Keratinocyte (primary cell): Measurements from ENCODE around the gene ZNF106. TPM values are rescaled to one million over a fixed set of nuclear protein-coding genes. Genes with fewer than 3 reads are reported as not detected.

Source experiments
- DNase-seq: peaks from one replicate; pipeline ENCODE4 v3.0.0-alpha.2; 2011; ENCODE audit warnings: low read depth, missing footprints, low spot score
- FAIRE-seq: peaks from 2 replicates; lab custom pipeline; 2011; peaks lifted over from hg19 to GRCh38; lab: Jason Lieb, UNC
- H2AFZ ChIP-seq: 2 replicates; pipeline ENCODE4 v1.6.0; 2012; ENCODE audit warnings: low read length, control low read depth, inconsistent platforms; ENCODE audit not compliant: control insufficient read depth
- H3K27ac ChIP-seq: 2 replicates; pipeline ENCODE4 v1.5.1; 2011; ENCODE audit warnings: low read length; ENCODE audit not compliant: control insufficient read depth, insufficient read depth
- H3K27me3 ChIP-seq: 3 replicates; pipeline ENCODE4 v1.6.0; 2011; ENCODE audit warnings: low read length; ENCODE audit not compliant: control insufficient read depth, insufficient read depth; ENCODE audit errors: extremely low read depth
- H3K36me3 ChIP-seq, 2 experiments: 2 replicates in 1 of 2; 3 replicates in 1 of 2; pipeline ENCODE4 v1.5.1; 2011; ENCODE audit warnings: low read length in 2 of 2, mild to moderate bottlenecking in 1 of 2; ENCODE audit not compliant: control insufficient read depth in 2 of 2, insufficient read depth in 2 of 2; ENCODE audit errors: extremely low read depth in 1 of 2
- H3K4me1 ChIP-seq: 3 replicates; pipeline ENCODE4 v1.5.1; 2011; ENCODE audit warnings: low read length; ENCODE audit not compliant: control insufficient read depth, insufficient read depth; ENCODE audit errors: extremely low read depth
- H3K4me2 ChIP-seq: 3 replicates; pipeline ENCODE4 v1.6.0; 2011; ENCODE audit warnings: low read depth, low read length; ENCODE audit not compliant: control insufficient read depth, insufficient read depth; ENCODE audit errors: extremely low read depth
- H3K4me3 ChIP-seq, 3 experiments: fragments of 200-600 bp in 1 of 3; sonication (generic) in 1 of 3; 2 replicates in 2 of 3; 3 replicates in 1 of 3; pipeline ENCODE4 v1.5.1; 2011 to 2016; ENCODE audit warnings: low read length in 3 of 3, mild to moderate bottlenecking in 3 of 3, control low read depth in 2 of 3, inconsistent platforms in 1 of 3, low read depth in 1 of 3, mixed read lengths in 1 of 3, mixed run types in 1 of 3, moderate library complexity in 1 of 3; ENCODE audit not compliant: control insufficient read depth in 2 of 3, insufficient read depth in 2 of 3; ENCODE audit errors: extremely low read depth in 1 of 3
- H3K79me2 ChIP-seq: 2 replicates; pipeline ENCODE4 v1.6.0; 2012; ENCODE audit warnings: low read length; ENCODE audit not compliant: control insufficient read depth, insufficient read depth
- H3K9ac ChIP-seq: 3 replicates; pipeline ENCODE4 v1.6.0; 2011; ENCODE audit warnings: low read length; ENCODE audit not compliant: control insufficient read depth, insufficient read depth; ENCODE audit errors: extremely low read depth
- H3K9me1 ChIP-seq: 3 replicates; pipeline ENCODE4 v1.6.0; 2011; ENCODE audit warnings: low read length; ENCODE audit not compliant: control insufficient read depth, insufficient read depth; ENCODE audit errors: extremely low read depth
- H3K9me3 ChIP-seq: 2 replicates; pipeline ENCODE4 v1.5.1; 2012; ENCODE audit warnings: low read depth, low read length; ENCODE audit not compliant: control insufficient read depth
- H4K20me1 ChIP-seq: 3 replicates; pipeline ENCODE4 v1.6.0; 2011; ENCODE audit warnings: low read length; ENCODE audit not compliant: control insufficient read depth, insufficient read depth; ENCODE audit errors: extremely low read depth
- EZH2 ChIP-seq: IDR thresholded peaks from one replicate; pipeline ENCODE4 v1.6.1; 2012; ENCODE audit warnings: inconsistent platforms, mild to moderate bottlenecking, low read length, moderate library complexity
- dilution Hi-C: fragments of 300-500 bp; cut with MboI; formaldehyde crosslinking; loops from one replicate; pipeline ENCODE4 v1.7.0; 2020; ENCODE audit warnings: low sequenced_read_pairs; ENCODE audit not compliant: extremely low pct_ligation_motif_present
- polyA plus RNA-seq, 5 experiments: library from polyadenylated mRNA; depleted of rRNA in 3 of 5; stranded (reverse) in 3 of 5; stranded (forward) in 1 of 5; unstranded in 1 of 5; fragments of >200 nt; gene quantifications; 1 replicate in 1 of 5; 2 replicates in 3 of 5; 3 replicates in 1 of 5; pipeline versions ENCODE4 v1.2.1 to v1.2.3, GENCODE V29; 2011 to 2012; ENCODE audit warnings: missing spikeins in 2 of 5, low read depth in 1 of 5, low replicate concordance in 1 of 5
- TF ChIP-seq, protein P1 (sequence below), 3 experiments: IDR thresholded peaks in 1 of 3; conservative IDR thresholded peaks in 1 of 3; optimal IDR thresholded peaks in 1 of 3; 2 replicates in 2 of 3; 3 replicates in 1 of 3; pipeline versions ENCODE3 to v1.5.1; 2011; ENCODE audit warnings: low read length in 3 of 3, mild to moderate bottlenecking in 3 of 3, moderate library complexity in 2 of 3, control low read depth in 1 of 3, inconsistent platforms in 1 of 3; ENCODE audit not compliant: insufficient read depth in 2 of 3; ENCODE audit errors: extremely low read depth in 1 of 3

Gene ZNF106
- polyA plus RNA-seq, 1 donor (not counting 4 experiments of a cell fraction or from before 2014, with no cell fraction given), result 24.6 TPM

DNA sequence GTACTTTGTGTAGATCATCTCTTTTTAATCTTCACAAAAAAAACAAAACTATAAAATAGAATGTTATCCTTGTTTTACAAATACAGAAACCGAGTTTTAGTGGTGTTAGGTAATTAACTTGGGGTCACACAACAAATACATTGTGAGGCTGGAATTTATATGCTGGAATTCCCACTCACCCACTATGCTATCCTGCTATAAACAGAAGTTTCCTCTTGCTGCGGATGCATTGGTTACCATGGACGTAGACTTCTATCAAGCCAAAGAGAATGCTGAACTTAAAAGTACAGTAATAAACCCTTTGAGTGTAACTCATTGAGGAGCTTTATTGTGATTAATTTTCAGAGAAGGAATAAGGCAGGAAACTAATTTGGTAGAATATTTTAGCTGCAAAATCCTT is 13.7 kb upstream of the ZNF106 start:
- dilution Hi-C loops, result no loop called here
- no peaks in the 10 kb centered on the region for H3K9me3 ChIP-seq
- no peak overlapping the region for H2AFZ ChIP-seq
- H3K4me1 ChIP-seq, result peaks cover 4% of the 10 kb centered on the region
- no peaks in the 10 kb centered on the region for H3K27me3 ChIP-seq
- no peak overlapping the region for H3K4me2 ChIP-seq
- peaks cover 65% of the 10 kb centered on the region for H3K79me2 ChIP-seq
- FAIRE-seq, result no peak
- TF ChIP-seq EZH2, result no peak
- TF ChIP-seq, protein P1, sequence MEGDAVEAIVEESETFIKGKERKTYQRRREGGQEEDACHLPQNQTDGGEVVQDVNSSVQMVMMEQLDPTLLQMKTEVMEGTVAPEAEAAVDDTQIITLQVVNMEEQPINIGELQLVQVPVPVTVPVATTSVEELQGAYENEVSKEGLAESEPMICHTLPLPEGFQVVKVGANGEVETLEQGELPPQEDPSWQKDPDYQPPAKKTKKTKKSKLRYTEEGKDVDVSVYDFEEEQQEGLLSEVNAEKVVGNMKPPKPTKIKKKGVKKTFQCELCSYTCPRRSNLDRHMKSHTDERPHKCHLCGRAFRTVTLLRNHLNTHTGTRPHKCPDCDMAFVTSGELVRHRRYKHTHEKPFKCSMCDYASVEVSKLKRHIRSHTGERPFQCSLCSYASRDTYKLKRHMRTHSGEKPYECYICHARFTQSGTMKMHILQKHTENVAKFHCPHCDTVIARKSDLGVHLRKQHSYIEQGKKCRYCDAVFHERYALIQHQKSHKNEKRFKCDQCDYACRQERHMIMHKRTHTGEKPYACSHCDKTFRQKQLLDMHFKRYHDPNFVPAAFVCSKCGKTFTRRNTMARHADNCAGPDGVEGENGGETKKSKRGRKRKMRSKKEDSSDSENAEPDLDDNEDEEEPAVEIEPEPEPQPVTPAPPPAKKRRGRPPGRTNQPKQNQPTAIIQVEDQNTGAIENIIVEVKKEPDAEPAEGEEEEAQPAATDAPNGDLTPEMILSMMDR (optimal IDR thresholded peaks at IDR 0.05 in 1 of 3, IDR thresholded peaks at IDR 0.05 in 1 of 3, conservative IDR thresholded peaks at IDR 0.05 in 1 of 3; ENCODE audit: extremely low read depth in 1 of 3, insufficient read depth in 2 of 3, low read length in 3 of 3), result no peak
- H3K27ac ChIP-seq, result no peak overlapping the region
- H3K9ac ChIP-seq, result no peak overlapping the region
- no peaks in the 10 kb centered on the region for H4K20me1 ChIP-seq
- no peak overlapping the region for H3K4me3 ChIP-seq
- DNase-seq, result no peak
- H3K9me1 ChIP-seq, result no peaks in the 10 kb centered on the region
- H3K36me3 ChIP-seq, result peaks cover 4 to 6% of the 10 kb centered on the region in 2 experiments

DNA sequence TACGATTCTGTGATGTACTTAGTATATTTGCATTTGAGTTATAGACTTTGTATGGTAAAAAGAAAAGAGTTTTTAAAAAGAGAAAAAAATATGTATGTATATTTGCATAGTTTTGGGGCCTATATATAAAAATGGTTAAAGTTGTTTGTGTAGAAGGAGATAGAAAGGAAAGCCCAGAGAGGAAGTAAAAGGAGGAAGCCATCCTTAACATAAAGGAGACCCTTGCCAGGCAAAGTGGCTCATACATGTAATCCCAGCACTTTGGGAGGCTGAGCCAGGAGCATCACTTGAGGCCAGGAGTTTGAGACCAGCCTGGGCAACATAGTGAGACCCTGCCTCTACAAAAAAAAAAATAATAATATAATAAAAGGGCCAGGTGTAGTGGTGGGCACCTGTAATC is 12.9 kb upstream of the ZNF106 start:
- Histone ChIP-seq H3K9me1 (no peaks in the 10 kb centered on the region), H3K9me3 (no peaks in the 10 kb centered on the region), H3K9ac (no peak overlapping the region), H3K27me3 (no peaks in the 10 kb centered on the region), H3K27ac (no peak overlapping the region), H4K20me1 (no peaks in the 10 kb centered on the region), H3K4me2 (no peak overlapping the region), H3K4me3 (no peak overlapping the region), H3K79me2 (peaks cover 67% of the 10 kb centered on the region), H2AFZ (no peak overlapping the region), H3K4me1 (peaks cover 11% of the 10 kb centered on the region), H3K36me3 (peaks cover 4 to 6% of the 10 kb centered on the region in 2 experiments)
- dilution Hi-C loops, result no loop called here
- FAIRE-seq (no peak), DNase-seq (no peak)
- TF ChIP-seq, protein P1 (optimal IDR thresholded peaks at IDR 0.05 in 1 of 3, IDR thresholded peaks at IDR 0.05 in 1 of 3, conservative IDR thresholded peaks at IDR 0.05 in 1 of 3; ENCODE audit: extremely low read depth in 1 of 3, insufficient read depth in 2 of 3, low read length in 3 of 3), result no peak
- TF ChIP-seq EZH2, result no peak
